K562 (cell line): ENCODE measurements around the gene MOB1B. TPM values are rescaled to one million over a fixed set of nuclear protein-coding genes. Genes with fewer than 3 reads are reported as not detected.

Experiments
- BDP1 ChIP-seq: IDR thresholded peaks from 3 replicates; pipeline ENCODE4 v1.6.1; 2011; ENCODE audit not compliant: insufficient read length, insufficient read depth
- CBX2 ChIP-seq: fragments of 200-600 bp; sonication (generic); IDR thresholded peaks from one replicate; pipeline ENCODE4 v1.6.1; 2012; ENCODE audit warnings: mild to moderate bottlenecking, low read length, inconsistent platforms; ENCODE audit not compliant: insufficient read depth, poor library complexity, severe bottlenecking
- CHD2 ChIP-seq: IDR thresholded peaks from 2 replicates; pipeline ENCODE4 v1.6.1; 2011; ENCODE audit warnings: low read depth, low read length
- DPF2 ChIP-seq: fragments of 450-650 bp; IDR thresholded peaks from 2 replicates; pipeline ENCODE4 v1.6.1; 2016
- EP300 ChIP-seq: IDR thresholded peaks from 2 replicates; pipeline ENCODE4 v1.6.1; 2012; ENCODE audit warnings: low read length, improper control_type of control experiment
- FOXP4 ChIP-seq: sonication (generic); formaldehyde crosslinking; IDR thresholded peaks from 2 replicates; pipeline ENCODE4 v1.8.0; 2022; ENCODE audit warnings: mild to moderate bottlenecking, missing genetic modification reagents, borderline replicate concordance
- GABPB2 ChIP-seq: fragments of 250-450 bp; sonication (Bioruptor Pico); conservative IDR thresholded peaks from 2 replicates; pipeline ENCODE4 v1.5.1; 2021; ENCODE audit warnings: mild to moderate bottlenecking
- HEY1 ChIP-seq: fragments of 250-450 bp; sonication (Bioruptor Pico); IDR thresholded peaks from 2 replicates; pipeline ENCODE4 v1.5.0; 2020; ENCODE audit warnings: mild to moderate bottlenecking, moderate library complexity, borderline replicate concordance
- NFRKB ChIP-seq: fragments of 450-650 bp; IDR thresholded peaks from 2 replicates; pipeline ENCODE4 v1.6.1; 2016; ENCODE audit warnings: low read depth
- NR4A1 ChIP-seq, 2 experiments: fragments of 250-450 bp in 1 of 2; fragments of 450-650 bp in 1 of 2; sonication (Bioruptor Pico) in 1 of 2; IDR thresholded peaks; 2 replicates each; pipeline versions ENCODE4 v1.4.0 to v1.6.1; 2016 to 2020; ENCODE audit warnings: mild to moderate bottlenecking in 2 of 2, missing compliant biosample characterization in 1 of 2, missing genetic modification characterization in 1 of 2, moderate library complexity in 1 of 2
- PHB2 ChIP-seq: fragments of 450-650 bp; IDR thresholded peaks from 2 replicates; pipeline ENCODE4 v1.6.1; 2017; ENCODE audit warnings: low read depth
- RBM15 ChIP-seq: fragments of 200-400 bp; formaldehyde crosslinking; IDR thresholded peaks from 2 replicates; pipeline ENCODE4 v1.6.1; 2018; ENCODE audit warnings: mild to moderate bottlenecking, low read length, moderate library complexity; ENCODE audit not compliant: insufficient read depth
- SMARCA4 ChIP-seq: fragments of 450-650 bp; IDR thresholded peaks from 2 replicates; pipeline ENCODE4 v1.6.1; 2016
- TEAD1 ChIP-seq, 2 experiments: fragments of 450-650 bp in 1 of 2; sonication (generic) in 1 of 2; formaldehyde crosslinking; IDR thresholded peaks; 2 replicates each; pipeline versions ENCODE4 v1.4.0 to v1.8.0; 2020 to 2022; ENCODE audit warnings: mild to moderate bottlenecking in 2 of 2, missing genetic modification reagents in 1 of 2
- VEZF1 ChIP-seq: fragments of 200-800 bp; sonication (Bioruptor generic); IDR thresholded peaks from 2 replicates; pipeline ENCODE4 v1.6.1; 2017; ENCODE audit warnings: missing genetic modification characterization, missing compliant biosample characterization
- YY1 ChIP-seq, 3 experiments: IDR thresholded peaks; 2 replicates each; pipeline ENCODE4 v1.6.1; 2011; ENCODE audit warnings: low read length in 2 of 3, mild to moderate bottlenecking in 2 of 3, moderate library complexity in 2 of 3, borderline replicate concordance in 1 of 3, control low read depth in 1 of 3, low read depth in 1 of 3; ENCODE audit not compliant: insufficient read depth in 3 of 3, insufficient replicate concordance in 2 of 3, control insufficient read depth in 1 of 3, insufficient read length in 1 of 3; ENCODE audit errors: extremely low read depth in 1 of 3
- ZFPM2 ChIP-seq: fragments of 250-450 bp; sonication (Bioruptor Pico); IDR thresholded peaks from 2 replicates; pipeline ENCODE4 v1.5.1; 2022; ENCODE audit warnings: mild to moderate bottlenecking
- ZNF224 ChIP-seq: sonication (generic); formaldehyde crosslinking; IDR thresholded peaks from 2 replicates; pipeline ENCODE4 v1.8.0; 2022; ENCODE audit warnings: mild to moderate bottlenecking, missing genetic modification reagents
- ZNF830 ChIP-seq: fragments of 250-450 bp; sonication (Bioruptor Pico); IDR thresholded peaks from 2 replicates; pipeline ENCODE4 v1.5.0; 2021; ENCODE audit warnings: mild to moderate bottlenecking
- polyA plus RNA-seq, 8 experiments: library from polyadenylated mRNA; depleted of rRNA in 4 of 8; stranded (reverse) in 5 of 8; unstranded in 3 of 8; fragments of >200 nt; fragmentation: Nextera tagmentation in 2 of 8; fragmentation: Illumina TruSeq in 1 of 8; extraction: Ambion mirVana in 2 of 8; extraction: Trizol in 1 of 8; gene quantifications; 2 replicates each; pipeline versions ENCODE4 v1.2.1 to v1.2.3, GENCODE V29; 2011 to 2014; ENCODE audit warnings: inconsistent platforms in 1 of 8, missing spikeins in 1 of 8
- total RNA-seq, 7 experiments: library from RNA; depleted of rRNA in 6 of 7; stranded (reverse); fragments of >200 nt in 6 of 7; fragmentation: Illumina TruSeq in 2 of 7; extraction: Trizol in 2 of 7; gene quantifications; 2 replicates each; pipeline versions ENCODE4 v1.2.1 to v1.2.3, GENCODE V29; 2011 to 2021; ENCODE audit warnings: low replicate concordance in 1 of 7
- TF ChIP-seq, protein P1 (sequence below): fragments of 450-650 bp; IDR thresholded peaks from 2 replicates; pipeline ENCODE4 v1.6.1; 2018; ENCODE audit not compliant: partially characterized antibody
- TF ChIP-seq, protein P2 (sequence below): IDR thresholded peaks from 2 replicates; pipeline ENCODE4 v1.6.1; 2014; ENCODE audit warnings: antibody characterized with exemption

The MOB1B gene
- total and polyA plus RNA-seq, 9 of the 15 experiments (the other 6 are each of a cell fraction or from before 2014, with no cell fraction given): 8.4 to 37.8 (median 19.0) TPM

DNA sequence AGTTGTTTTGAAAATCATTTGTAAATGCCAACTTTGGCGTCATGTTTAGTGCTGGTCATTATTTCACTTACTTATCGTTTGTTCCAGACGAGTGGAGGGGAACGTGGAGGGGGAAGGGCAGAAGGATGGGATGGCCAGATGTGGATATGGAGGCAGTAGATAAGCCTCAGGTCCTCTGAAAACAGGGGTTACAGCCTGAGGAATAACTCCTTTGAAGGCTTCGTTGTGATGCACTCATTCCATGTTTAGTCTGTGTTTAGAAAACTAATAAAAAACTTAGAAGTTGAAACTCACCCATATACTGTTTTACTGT lies 1.1 kb downstream of the MOB1B start (continued):
- TF ChIP-seq FOXP4 (CRISPR knock-in tag) (no peak), HEY1 (peak; percentile 82; the same call in 1 of the 2 replicates), CHD2 (peak; percentile 79), ZNF830 (CRISPR knock-in tag) (no peak), DPF2 (peak; percentile 100), BDP1 (no peak), NFRKB (peak; percentile 37; the same call in 1 of the 2 replicates), RBM15 (no peak), YY1 (IDR thresholded peaks at IDR 0.05; ENCODE audit: borderline replicate concordance in 1 of 3, control insufficient read depth in 1 of 3, extremely low read depth in 1 of 3, insufficient read depth in 3 of 3, insufficient read length in 1 of 3, insufficient replicate concordance in 2 of 3, low read depth in 1 of 3, low read length in 2 of 3) (peak in 1 of 3 experiments; percentile 56), VEZF1 (CRISPR knock-in tag) (peak; percentile 83), SMARCA4 (peak; percentile 100), CBX2 (no peak), TEAD1 (CRISPR knock-in tag; IDR thresholded peaks at IDR 0.05) (peak; percentile 67 to 84; a peak in 3 of 4 replicates), NR4A1 (CRISPR knock-in tag; IDR thresholded peaks at IDR 0.05) (peak; percentile 88; the same call in 1 of the 2 replicates), NR4A1 (tag; IDR thresholded peaks at IDR 0.05) (peak; percentile 94), GABPB2 (CRISPR knock-in tag) (no peak), EP300 (peak; percentile 100), ZNF224 (CRISPR knock-in tag) (no peak), ZFPM2 (CRISPR knock-in tag) (no peak), PHB2 (peak; percentile 100)
- TF ChIP-seq, protein P1, sequence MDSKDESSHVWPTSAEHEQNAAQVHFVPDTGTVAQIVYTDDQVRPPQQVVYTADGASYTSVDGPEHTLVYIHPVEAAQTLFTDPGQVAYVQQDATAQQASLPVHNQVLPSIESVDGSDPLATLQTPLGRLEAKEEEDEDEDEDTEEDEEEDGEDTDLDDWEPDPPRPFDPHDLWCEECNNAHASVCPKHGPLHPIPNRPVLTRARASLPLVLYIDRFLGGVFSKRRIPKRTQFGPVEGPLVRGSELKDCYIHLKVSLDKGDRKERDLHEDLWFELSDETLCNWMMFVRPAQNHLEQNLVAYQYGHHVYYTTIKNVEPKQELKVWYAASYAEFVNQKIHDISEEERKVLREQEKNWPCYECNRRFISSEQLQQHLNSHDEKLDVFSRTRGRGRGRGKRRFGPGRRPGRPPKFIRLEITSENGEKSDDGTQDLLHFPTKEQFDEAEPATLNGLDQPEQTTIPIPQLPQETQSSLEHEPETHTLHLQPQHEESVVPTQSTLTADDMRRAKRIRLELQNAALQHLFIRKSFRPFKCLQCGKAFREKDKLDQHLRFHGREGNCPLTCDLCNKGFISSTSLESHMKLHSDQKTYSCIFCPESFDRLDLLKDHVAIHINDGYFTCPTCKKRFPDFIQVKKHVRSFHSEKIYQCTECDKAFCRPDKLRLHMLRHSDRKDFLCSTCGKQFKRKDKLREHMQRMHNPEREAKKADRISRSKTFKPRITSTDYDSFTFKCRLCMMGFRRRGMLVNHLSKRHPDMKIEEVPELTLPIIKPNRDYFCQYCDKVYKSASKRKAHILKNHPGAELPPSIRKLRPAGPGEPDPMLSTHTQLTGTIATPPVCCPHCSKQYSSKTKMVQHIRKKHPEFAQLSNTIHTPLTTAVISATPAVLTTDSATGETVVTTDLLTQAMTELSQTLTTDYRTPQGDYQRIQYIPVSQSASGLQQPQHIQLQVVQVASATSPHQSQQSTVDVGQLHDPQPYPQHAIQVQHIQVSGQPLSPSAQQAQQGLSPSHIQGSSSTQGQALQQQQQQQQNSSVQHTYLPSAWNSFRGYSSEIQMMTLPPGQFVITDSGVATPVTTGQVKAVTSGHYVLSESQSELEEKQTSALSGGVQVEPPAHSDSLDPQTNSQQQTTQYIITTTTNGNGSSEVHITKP: peak; percentile 46
- TF ChIP-seq, protein P2, sequence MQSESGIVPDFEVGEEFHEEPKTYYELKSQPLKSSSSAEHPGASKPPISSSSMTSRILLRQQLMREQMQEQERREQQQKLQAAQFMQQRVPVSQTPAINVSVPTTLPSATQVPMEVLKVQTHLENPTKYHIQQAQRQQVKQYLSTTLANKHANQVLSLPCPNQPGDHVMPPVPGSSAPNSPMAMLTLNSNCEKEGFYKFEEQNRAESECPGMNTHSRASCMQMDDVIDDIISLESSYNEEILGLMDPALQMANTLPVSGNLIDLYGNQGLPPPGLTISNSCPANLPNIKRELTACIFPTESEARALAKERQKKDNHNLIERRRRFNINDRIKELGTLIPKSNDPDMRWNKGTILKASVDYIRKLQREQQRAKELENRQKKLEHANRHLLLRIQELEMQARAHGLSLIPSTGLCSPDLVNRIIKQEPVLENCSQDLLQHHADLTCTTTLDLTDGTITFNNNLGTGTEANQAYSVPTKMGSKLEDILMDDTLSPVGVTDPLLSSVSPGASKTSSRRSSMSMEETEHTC: peak; percentile 74
